CD4-positive, alpha-beta T cell treated with Interleukin-17A for 1 hour (primary cell): ENCODE measurements around the gene TAF11L5.
A peak's percentile ranks its signal among the peaks of the same experiment; 100 is the strongest.
"Not testable (repeated sequence)": the region's sequence is repeated elsewhere in the genome, so short reads cannot be mapped to it uniquely, and the experiment has no call there.

Experiments used
- DNase-seq: peaks from one replicate; pipeline ENCODE4 v3.0.0-alpha.2; 2020

TAF11L5 gene

GRCh38 chr5:17524935-17525334 is at the start of gene TAF11L5:
TSS of gene TAF11L5 (plus strand) at chr5:17525235.
- DNase-seq: not testable (repeated sequence)

- DNase-seq: no peak
Measured at GRCh38 chr5:17477043-17477442, 48.0 kb upstream of the TAF11L5 start.

GRCh38 chr5:17477573-17478265 is 47.3 kb upstream of the TAF11L5 start:
- no peak for DNase-seq

GRCh38 chr5:17481378-17481777 is 43.7 kb upstream of the TAF11L5 start:
- DNase-seq: no peak

- no peak for DNase-seq
Measured at GRCh38 chr5:17482790-17483189, 42.2 kb upstream of the TAF11L5 start.

- not testable (repeated sequence) for DNase-seq
Measured at GRCh38 chr5:17486464-17487173, 38.4 kb upstream of the TAF11L5 start.

GRCh38 chr5:17487174-17487512 is 37.9 kb upstream of the TAF11L5 start:
- no peak for DNase-seq

GRCh38 chr5:17491257-17491656 is 33.8 kb upstream of the TAF11L5 start:
- not testable (repeated sequence) for DNase-seq

- DNase-seq: no peak
Measured at GRCh38 chr5:17492770-17493169, 32.3 kb upstream of the TAF11L5 start.

GRCh38 chr5:17497446-17497845 is 27.6 kb upstream of the TAF11L5 start:
- DNase-seq: no peak

- not testable (repeated sequence) for DNase-seq
Measured at GRCh38 chr5:17497931-17498330, 27.1 kb upstream of the TAF11L5 start, which contains the start of gene TAF11L2. TSS of gene TAF11L2 (plus strand) at chr5:17498231.

- no peak for DNase-seq
Measured at GRCh38 chr5:17511775-17512325, 13.2 kb upstream of the TAF11L5 start.

- DNase-seq: not testable (repeated sequence)
Measured at GRCh38 chr5:17517526-17517925, 7.5 kb upstream of the TAF11L5 start.

GRCh38 chr5:17518067-17518466 is 7.0 kb upstream of the TAF11L5 start, which contains the start of gene TAF11L3:
TSS of gene TAF11L3 (plus strand) at chr5:17518367.
- DNase-seq: not testable (repeated sequence)

GRCh38 chr5:17519508-17519907 is 5.5 kb upstream of the TAF11L5 start:
- not testable (repeated sequence) for DNase-seq

- not testable (repeated sequence) for DNase-seq
Measured at GRCh38 chr5:17521501-17521900, 3.5 kb upstream of the TAF11L5 start, which contains the start of gene TAF11L4. TSS of gene TAF11L4 (plus strand) at chr5:17521801.

GRCh38 chr5:17526504-17526903 is 1.5 kb downstream of the TAF11L5 start:
- DNase-seq: peak; percentile 18

GRCh38 chr5:17528369-17528768 is 3.3 kb downstream of the TAF11L5 start, which contains the start of gene TAF11L6:
TSS of gene TAF11L6 (plus strand) at chr5:17528669.
- not testable (repeated sequence) for DNase-seq
